Omental fat pad (tissue), 4 donors: ENCODE measurements around the gene TPRN. TPM values are rescaled to one million over a fixed set of nuclear protein-coding genes. Genes with fewer than 3 reads are reported as not detected.

Experiments used
- ATAC-seq: fragments of 150-250 bp; one replicate; pipeline ENCODE4 v1.9.1; 2016; ENCODE audit warnings: mild to moderate bottlenecking, moderate library complexity; ENCODE audit not compliant: low FRiP score
- DNase-seq: peaks from one replicate; pipeline ENCODE4 v3.0.0-alpha.2; 2019; ENCODE audit warnings: low spot score
- CTCF ChIP-seq, 3 donors: fragments of 450-650 bp; IDR thresholded peaks; one replicate each; pipeline ENCODE4 v1.5.1; 2016 to 2017; ENCODE audit warnings: antibody characterized with exemption in 3 of 3, mild to moderate bottlenecking in 3 of 3, moderate library complexity in 2 of 3
- total RNA-seq, 4 donors: library from RNA; depleted of rRNA; stranded (reverse); fragments of >200 nt; gene quantifications; one replicate each; pipeline ENCODE4 v1.1.0, GENCODE V29; 2016

The TPRN gene
- total RNA-seq, 4 donors from 2014 or later = 3.6 to 6.5 (median 4.9) TPM

- DNase-seq (no peak), ATAC-seq (no peak)
- TF ChIP-seq CTCF (IDR thresholded peaks at IDR 0.05) = no peak
Measured at GRCh38 chr9:137233143-137233980, 32.8 kb upstream of the TPRN start.

DNA sequence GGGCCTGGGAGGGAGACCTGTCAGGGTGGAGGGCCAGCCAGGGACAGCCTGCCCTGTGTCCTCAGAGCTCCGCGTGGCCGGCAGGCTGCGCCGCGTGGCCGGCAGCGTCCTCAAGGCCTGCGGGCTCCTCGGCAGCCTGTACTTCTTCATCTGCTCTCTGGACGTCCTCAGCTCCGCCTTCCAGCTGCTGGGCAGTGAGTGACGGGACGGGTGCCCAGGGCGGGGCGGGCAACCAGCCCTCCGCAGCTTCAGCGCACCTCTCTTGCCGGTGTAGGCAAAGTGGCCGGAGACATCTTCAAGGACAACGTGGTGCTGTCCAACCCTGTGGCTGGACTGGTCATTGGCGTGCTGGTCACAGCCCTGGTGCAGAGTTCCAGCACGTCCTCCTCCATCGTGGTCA lies 32.0 kb upstream of the TPRN start:
- TF ChIP-seq CTCF (IDR thresholded peaks at IDR 0.05) = no peak
- no peak for DNase-seq
- no peak for ATAC-seq

- TF ChIP-seq CTCF (IDR thresholded peaks at IDR 0.05) = no peak
- DNase-seq (no peak), ATAC-seq (no peak)
Measured at GRCh38 chr9:137232101-137232500, 31.6 kb upstream of the TPRN start.

- no peak for ATAC-seq
- TF ChIP-seq CTCF (IDR thresholded peaks at IDR 0.05) = no peak
- no peak for DNase-seq
Measured at GRCh38 chr9:137231372-137232039, 31.0 kb upstream of the TPRN start.

DNA sequence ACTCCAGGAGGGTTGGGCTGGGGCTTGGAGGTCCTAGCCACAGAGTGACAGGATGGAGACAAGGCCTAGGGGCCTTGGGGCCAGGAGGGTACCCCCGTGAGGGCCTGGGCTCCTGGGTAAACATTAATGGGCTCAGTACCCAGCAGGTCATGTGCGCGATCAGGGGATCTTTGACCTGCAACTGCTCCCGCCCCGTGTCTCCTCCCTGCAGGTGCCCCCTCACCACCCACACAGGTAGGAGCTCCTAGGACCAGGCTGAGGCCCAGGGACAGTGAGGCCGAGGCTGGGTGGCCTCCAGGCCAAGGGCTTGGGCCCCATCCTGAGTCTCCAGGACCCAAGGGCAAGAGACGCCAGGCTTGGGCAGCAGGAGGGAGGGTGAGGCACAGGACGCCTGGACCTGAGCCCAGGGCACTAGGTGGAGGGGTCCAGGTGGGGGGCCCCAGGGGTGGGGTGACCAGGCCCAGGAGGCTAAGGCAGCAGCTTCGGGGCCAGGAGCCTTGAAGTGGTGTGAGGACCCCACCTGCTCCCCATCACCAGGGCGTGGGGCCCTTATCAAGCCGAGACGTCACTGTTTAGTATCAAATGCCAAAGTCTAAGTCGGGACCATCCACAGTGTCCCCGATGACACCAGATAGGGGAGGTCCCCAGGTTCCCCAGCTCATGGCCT lies 30.3 kb upstream of the TPRN start, which contains the start of gene SLC34A3:
Gene SLC34A3, plus strand, starts transcription at position 197 of the 667 bp plus-strand sequence. CDS start 802 bp downstream, outside the sequence.
- no peak for TF ChIP-seq CTCF (IDR thresholded peaks at IDR 0.05)
- ATAC-seq (no peak), DNase-seq (no peak)

DNA sequence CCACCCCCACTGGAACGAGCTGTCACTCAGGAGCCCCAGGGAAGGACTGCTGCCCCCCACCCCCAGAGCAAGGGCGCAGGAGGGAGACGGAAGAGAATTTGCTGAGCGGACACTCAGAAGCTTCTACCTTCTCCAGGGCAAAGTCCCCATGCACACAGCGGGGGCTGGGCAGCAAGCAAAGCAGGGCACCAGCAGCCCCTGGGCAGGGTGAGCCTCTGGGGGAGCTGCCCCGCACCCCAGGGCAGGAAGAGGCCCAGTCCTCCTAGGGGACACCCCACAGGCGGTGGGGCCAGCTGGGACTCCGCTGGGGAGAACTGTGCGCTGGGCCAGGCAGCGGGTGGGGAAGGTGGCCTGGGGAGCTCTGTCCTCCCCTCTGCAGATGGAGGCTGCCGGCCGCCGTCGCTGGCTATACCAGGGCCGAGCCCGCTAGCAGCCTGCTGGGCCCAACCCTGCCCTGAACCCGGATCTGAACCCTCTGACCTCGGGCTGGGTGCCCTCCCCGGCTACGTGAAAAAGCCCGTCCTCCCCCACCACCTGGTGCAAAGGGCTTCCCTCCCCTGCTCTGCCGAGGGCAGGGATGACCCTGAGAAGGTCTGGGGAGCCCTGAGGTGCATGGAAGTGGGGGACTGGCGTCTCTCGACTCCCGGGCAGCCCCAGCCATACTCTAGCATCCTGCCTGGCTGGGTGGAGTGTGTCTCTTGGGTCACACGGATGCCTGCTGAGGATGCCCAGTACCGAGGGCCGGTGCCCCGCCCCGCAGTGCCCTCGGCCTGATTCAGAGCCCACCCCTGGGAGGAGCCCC lies 29.6 kb upstream of the TPRN start:
- ATAC-seq = no peak
- TF ChIP-seq CTCF (IDR thresholded peaks at IDR 0.05) = no peak
- no peak for DNase-seq
